Activated T-cell treated with anti-CD3 and anti-CD28 coated beads, Interleukin-2, amount 50 U/mL, for 72 hours (primary cell): ENCODE data around the gene HTR3B. TPM values are rescaled to one million over a fixed set of nuclear protein-coding genes. Genes with fewer than 3 reads are reported as not detected.

Experiments
- ATAC-seq, 2 donors: fragments of 150-1000 bp; cut with Tn5 transposase; replicated peaks in 1 of 2; 2 replicates each; pipeline ENCODE4 v1.10.0; 2021; ENCODE audit warnings: moderate library complexity in 2 of 2, mild to moderate bottlenecking in 1 of 2
- DNase-seq, 2 donors: peaks; one replicate each; pipeline ENCODE4 v3.0.0; 2021 to 2022; ENCODE audit warnings: mixed read lengths in 1 of 2
- H3K27ac Mint-ChIP-seq: one replicate; pipeline ENCODE4 v1.8.0; 2022; ENCODE audit warnings: mild to moderate bottlenecking, moderate library complexity, mixed read lengths
- H3K27me3 Mint-ChIP-seq: one replicate; pipeline ENCODE4 v1.8.0; 2022; ENCODE audit warnings: low read depth, mixed read lengths
- H3K36me3 Mint-ChIP-seq, 2 donors: one replicate each; pipeline ENCODE4 v1.8.0; 2022; ENCODE audit warnings: mixed read lengths in 2 of 2, mild to moderate bottlenecking in 1 of 2; ENCODE audit not compliant: insufficient read depth in 2 of 2
- H3K4me1 Mint-ChIP-seq: one replicate; pipeline ENCODE4 v1.8.0; 2022; ENCODE audit warnings: low read depth, mixed read lengths
- H3K4me3 Mint-ChIP-seq, 2 donors: one replicate each; pipeline ENCODE4 v1.8.0; 2022; ENCODE audit warnings: mild to moderate bottlenecking in 2 of 2, mixed read lengths in 2 of 2, moderate library complexity in 2 of 2
- H3K9me3 Mint-ChIP-seq, 2 donors: one replicate each; pipeline ENCODE4 v1.8.0; 2022; ENCODE audit warnings: mixed read lengths in 2 of 2
- total RNA-seq, 2 donors: library from RNA; stranded (reverse); gene quantifications; one replicate each; pipeline ENCODE4 v1.2.3, GENCODE V29; 2022

Gene HTR3B
- total RNA-seq, 2 donors from 2014 or later, result not detected

GRCh38 chr11:113991718-113992458, 87.3 kb downstream of the HTR3B start:
- Mint-ChIP-seq H3K27ac (no peak overlapping the region), H3K9me3 (no peaks in the 10 kb centered on the region), H3K36me3 (no peaks in the 10 kb centered on the region), H3K27me3 (peaks cover 31% of the 10 kb centered on the region), H3K4me3 (no peak overlapping the region), H3K4me1 (no peaks in the 10 kb centered on the region)
- ATAC-seq, result no peak
- no peak for DNase-seq

GRCh38 chr11:113992459-113993110, 88.0 kb downstream of the HTR3B start:
- Mint-ChIP-seq H3K27me3 (peaks cover 36% of the 10 kb centered on the region), H3K9me3 (no peaks in the 10 kb centered on the region), H3K4me3 (no peak overlapping the region), H3K27ac (no peak overlapping the region), H3K36me3 (no peaks in the 10 kb centered on the region), H3K4me1 (no peaks in the 10 kb centered on the region)
- no peak for DNase-seq
- no peak for ATAC-seq

GRCh38 chr11:113994077-113994954, 89.7 kb downstream of the HTR3B start:
- Mint-ChIP-seq H3K27me3 (peaks cover 37% of the 10 kb centered on the region), H3K4me3 (no peak overlapping the region), H3K36me3 (no peaks in the 10 kb centered on the region), H3K9me3 (no peaks in the 10 kb centered on the region), H3K4me1 (no peaks in the 10 kb centered on the region), H3K27ac (no peak overlapping the region)
- no peak for ATAC-seq
- DNase-seq, result peak; percentile 25 to 30

Other genes starting within 250 kb of the HTR3B start
- gene TMPRSS5, start 198.5 kb upstream of the HTR3B start, total RNA-seq, result 1 to 10 TPM in 1 of 2 donors, under 1 TPM in 1; 0.51 to 1.3 TPM
- 10 to 100 TPM; 13.7 to 16.6 TPM for gene ZW10, start 131.1 kb upstream of the HTR3B start, total RNA-seq
- not detected for gene CLDN25, start 125.0 kb upstream of the HTR3B start, total RNA-seq
- gene USP28, start 29.2 kb upstream of the HTR3B start, total RNA-seq, result 10 to 100 TPM; 42.6 to 43.5 TPM
- gene HTR3A, start 70.3 kb downstream of the HTR3B start, total RNA-seq, result not detected
- 1 to 10 TPM; 3.3 to 4.0 TPM for gene ZBTB16, start 154.9 kb downstream of the HTR3B start, total RNA-seq